Stimulated activated CD4-positive, alpha-beta T cell treated with anti-CD3 and anti-CD28 coated beads, Interleukin-12 subunit alpha, Interleukin-12 subunit beta, amount 100 ng/mL, for 24 hours (primary cell): ENCODE results near the gene SMKR1.
A peak's percentile ranks its signal among the peaks of the same experiment; 100 is the strongest.
"Not testable (repeated sequence)": the region's sequence is repeated elsewhere in the genome, so short reads cannot be mapped to it uniquely, and the experiment has no call there.

Experiments used
- DNase-seq, 2 experiments: peaks; one replicate each; pipeline ENCODE4 v3.0.0-alpha.2; 2020; ENCODE audit warnings: low read depth in 2 of 2

The SMKR1 gene

DNA sequence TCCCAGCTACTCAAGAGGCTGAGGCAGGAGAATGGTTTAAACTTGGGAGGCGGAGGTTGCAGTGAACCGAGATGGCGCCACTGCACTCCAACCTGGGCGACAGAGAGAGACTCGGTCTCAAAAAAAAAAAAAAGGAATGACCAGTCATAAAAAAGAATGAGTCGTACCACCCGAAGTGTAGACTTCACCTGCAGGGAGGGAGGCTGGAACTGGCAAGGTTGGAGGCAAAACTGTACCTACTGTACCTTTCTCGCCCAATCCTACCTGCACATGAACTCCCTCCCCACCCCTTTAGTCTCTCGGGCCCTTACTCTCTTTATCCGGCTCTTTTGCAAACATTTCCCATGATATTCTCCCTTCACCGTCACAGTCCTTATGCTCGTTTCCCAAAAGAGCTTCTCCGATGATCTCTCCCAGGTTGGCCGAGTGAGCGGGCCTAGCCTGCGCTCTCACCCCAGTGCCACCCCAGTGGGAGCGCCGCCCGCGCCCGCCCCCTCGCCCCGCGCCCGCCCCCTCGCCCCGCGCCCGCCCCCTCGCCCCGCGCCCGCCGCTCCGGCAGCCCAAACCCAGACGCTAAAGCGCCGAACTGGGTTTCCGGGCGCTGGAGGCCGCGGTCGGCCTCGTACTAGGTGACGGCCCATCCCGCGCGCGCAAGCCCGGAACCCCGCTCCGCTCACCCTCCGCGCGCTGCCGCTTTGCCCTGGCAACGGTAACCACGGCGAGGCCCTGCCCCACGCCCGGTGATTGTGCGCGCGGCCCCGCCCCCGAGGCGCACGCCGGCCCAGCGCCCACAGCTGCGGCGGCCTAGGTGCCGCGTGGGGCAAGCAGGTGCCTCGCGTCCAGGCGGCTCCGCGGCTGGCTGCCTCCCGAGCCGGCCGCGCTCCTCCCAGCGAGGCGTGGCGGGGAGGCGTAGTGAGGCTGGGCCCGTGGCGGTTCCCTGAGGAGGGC, at the start of gene SMKR1:
SMKR1 (plus strand) TSS at position 772 of the 948 bp plus-strand sequence. CDS start 294 bp downstream, outside the sequence.
- DNase-seq, result peak; percentile 76 to 84

DNA sequence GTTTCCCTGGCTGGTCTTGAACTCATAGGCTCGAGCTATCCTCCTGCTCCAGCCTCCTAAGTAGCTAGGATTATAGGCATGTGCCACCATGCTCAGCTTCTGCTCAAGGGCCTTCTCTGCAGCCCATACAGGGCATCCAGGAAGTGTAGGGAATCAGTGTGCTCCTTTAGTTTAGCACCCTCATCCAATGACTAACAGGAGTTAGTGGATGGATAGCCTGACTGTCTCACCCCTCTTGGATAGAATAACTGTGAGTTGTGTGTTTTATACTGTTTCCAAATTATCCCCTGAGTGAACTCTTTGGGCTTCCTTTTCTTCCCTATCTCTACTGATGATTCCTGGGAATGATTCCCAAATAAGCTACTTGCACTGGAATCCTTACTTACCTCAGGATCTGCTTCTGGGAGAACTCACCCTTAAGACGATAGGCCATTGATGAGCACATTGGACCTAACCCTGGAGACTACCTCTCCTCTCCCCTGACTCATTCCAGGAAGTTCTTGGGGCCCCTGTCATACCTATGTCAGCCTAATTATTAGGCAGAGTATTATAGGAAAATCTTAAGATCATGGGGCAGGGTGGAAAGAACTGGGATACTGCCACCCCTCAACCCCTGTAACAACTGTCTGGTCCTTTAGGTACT, 49.6 kb upstream of the SMKR1 start:
- DNase-seq, result no peak

DNA sequence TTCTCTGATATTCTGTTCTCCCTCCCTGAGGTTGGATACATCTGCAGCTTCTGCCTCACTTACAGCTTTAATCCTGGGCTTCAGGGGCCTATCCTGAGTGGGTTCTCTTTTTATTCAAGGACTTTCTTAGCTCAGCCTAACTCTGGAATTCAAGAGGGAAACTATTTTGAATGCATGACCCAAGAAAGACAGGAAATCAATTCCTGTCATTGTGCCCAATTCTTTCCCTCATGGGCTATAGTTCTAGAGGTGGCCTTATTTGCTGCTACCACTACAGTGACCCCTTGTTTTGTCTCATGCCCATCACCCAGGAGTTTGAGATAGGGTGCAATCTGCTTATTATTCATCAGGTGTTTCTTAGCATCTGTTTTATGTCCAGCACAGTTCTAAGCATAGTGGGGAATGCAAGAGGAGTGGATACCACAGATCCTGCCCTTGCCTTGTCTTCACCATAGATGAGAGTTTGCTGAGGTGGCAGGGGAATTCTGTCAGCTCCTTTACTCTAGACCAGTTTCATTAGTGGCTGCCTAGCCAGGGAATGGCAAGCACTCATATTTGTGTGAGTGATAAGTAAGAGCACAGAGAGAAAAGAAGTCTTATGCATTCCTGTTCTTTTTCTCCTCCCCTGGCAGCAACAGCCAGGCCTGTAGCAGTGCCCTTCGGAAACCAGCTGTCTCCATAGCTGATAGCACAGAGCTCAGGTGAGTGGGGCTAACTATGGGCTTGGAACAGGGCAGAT, 48.7 kb upstream of the SMKR1 start:
- DNase-seq, result no peak

DNA sequence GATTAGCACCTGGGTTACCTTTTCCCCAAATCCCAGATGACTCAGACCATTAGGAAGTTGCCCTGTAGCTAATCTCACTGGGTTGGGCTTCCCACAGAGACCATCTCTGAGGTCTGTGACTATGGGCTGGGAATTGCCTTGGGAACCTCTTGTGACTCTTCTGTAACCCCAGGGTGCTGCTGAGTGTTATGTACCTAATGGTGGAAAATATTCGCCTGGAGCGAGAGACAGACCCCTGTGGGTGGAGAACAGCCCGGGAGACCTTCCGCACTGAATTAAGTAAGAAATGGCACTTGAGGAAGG, 48.1 kb upstream of the SMKR1 start:
- DNase-seq, result no peak

DNA sequence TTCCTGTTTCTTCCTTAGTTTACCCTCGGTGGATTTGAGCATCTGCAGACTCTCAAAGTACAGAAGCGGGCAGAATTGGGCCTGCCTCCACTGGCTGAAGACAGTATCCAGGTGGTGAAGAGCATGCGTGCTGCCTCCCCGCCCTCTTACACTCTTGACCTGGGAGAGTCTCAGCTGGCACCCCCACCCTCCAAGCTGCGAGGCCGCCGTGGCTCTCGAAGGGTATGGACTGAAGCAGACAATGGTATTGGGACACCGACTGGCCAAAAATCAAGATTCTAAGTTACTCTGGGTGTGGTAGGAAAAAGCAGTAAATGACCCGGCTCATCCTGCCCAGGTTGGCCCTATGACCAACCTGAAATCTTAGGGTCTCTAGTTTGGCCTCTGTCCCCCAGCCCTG, 45.9 kb upstream of the SMKR1 start:
- DNase-seq, result no peak

DNA sequence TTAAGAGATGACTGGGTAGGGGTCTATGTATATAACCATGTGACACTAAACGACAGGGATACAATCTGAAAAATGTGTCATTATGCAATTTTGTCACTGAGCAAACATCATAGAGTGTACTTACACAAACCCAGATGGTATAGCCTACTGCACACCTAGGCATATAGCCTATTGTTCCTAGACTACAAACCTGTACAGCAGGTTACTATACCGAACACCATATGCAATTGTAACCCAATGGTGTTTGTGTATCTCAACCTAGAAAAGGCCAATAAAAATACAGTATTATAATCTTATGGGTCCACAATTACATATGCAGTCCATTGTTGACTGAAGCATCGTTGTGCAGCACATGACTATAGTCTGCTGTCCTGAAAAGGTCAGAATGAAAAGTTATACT, 45.2 kb upstream of the SMKR1 start:
- no peak for DNase-seq

DNA sequence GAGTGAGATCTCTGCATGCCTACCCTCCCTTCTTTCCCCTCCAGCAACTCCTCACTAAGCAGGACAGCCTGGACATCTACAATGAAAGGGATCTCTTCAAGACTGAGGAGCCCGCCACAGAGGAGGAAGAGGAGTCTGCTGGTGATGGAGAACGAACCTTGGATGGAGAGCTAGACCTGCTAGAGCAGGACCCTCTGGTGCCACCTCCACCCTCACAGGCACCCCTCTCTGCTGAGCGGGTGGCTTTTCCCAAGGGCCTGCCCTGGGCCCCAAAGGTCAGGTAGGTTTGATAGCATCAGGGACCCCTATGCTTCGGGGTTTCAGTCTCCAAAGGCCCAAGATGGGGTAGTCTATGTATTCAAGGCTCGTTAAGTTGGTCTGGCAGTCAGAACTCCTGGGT, 44.2 kb upstream of the SMKR1 start:
- DNase-seq, result no peak

DNA sequence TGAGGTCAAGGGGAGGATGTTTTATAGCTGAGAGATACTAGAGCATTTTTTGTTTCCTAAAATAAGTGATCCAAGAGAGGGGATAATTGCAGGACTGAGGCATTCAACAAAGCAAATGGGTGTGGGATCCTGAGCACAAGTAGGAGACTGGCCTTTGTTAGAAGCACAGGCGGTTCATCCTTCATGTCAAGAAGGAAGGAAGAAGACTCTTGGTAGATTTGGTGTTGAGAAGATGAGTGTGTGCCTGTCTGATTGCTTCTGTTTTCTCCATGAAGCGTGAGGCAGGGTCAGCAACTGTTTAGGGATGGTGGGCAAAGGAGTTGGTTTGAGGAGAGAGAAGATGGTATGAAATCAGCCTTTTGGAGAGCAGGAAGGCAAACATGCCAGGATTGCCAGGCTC, 40.5 kb upstream of the SMKR1 start:
- DNase-seq, result no peak

DNA sequence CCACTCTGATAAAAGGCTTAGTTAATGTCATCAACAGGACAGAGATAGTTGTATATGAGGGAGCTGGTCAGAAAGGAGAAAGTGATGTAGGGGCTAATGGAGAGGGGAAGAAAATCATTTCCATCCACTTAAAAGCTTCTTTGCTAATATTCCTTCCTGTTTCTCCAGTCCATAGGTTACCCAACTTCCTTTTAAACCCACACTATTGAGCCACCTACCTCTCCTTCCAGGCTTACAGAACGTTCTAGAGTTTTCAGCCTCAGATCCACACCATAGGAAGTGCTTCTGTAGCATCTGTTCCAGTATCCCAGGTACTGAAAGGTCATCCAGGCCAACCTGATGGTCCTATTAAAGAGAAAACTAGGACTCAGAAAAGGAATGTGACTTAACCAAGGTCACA, 39.9 kb upstream of the SMKR1 start:
- no peak for DNase-seq

DNA sequence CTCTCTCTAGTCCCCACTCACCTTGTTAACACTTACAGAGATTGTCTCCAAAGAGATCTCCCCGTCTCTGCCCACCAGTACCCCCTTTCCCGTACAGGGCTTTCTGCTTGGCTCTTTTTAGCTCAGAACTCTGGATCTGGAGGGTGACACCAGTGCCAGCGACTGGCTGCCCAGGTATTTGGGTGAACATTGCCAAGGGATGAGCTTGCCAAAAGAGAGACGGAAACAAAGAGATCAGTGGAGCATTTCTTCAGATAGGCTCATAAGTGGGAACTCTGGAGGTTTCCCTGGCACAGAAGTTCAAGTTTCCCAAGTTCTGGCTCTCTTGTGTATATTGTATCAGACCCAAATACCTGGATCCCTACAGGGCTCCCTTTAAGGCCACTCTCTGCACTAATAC, 38.1 kb upstream of the SMKR1 start:
- no peak for DNase-seq

DNA sequence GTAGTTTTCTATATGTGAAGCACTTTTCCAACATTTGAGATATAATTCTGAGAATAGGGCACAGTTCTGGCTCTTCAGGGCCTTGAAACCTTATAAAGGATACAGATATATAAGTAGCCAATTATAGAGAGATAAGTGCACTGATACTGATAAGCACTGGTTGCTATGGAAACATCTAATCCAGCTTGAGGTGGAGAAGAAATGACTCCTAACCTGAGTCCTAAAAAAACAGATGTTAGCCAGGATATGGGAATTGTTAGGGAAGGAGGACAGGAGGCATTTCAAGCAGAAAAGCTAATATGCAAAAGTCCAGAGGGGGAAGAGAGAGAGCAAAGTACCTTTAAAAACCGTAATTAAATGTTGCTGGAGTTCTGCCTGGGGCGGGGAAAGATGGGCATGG, 37.3 kb upstream of the SMKR1 start:
- DNase-seq, result no peak

DNA sequence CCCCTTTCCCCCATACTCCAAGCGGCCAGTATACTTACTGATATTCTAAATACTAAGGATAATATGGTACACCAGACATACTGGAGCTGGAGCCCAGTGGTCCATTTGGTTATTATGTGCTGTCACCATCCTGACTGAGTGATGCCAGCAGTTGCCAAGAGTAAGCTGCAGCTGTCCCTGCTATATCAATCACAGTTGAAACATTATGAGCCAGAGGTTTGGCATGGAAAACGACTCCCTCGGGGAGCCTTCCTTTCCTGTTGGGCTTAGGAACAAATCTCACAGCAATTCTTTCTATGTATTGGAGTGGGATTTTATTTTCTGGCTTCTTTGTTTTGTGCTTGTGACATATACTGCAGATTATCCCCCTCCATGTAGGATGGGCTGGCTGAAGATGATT, 35.5 kb upstream of the SMKR1 start:
- DNase-seq, result no peak

DNA sequence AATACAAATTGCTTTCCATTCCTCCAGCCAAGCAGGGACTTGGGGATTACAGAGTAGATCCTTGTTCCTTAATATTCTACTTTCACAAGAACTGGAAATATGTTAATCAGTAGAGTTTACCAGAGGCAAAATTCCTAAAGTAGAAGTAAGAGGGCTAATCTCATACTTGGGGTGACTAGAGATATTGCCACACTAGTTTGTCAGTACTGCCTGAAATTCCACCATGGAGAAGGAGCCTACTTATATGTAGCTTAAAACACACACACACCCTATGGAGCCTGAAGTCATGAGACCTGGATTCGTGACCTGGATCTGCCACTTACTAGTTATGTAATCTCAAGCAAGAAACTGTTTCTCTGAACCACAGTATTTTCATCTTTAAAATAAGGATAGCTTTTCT, 34.2 kb upstream of the SMKR1 start:
- DNase-seq, result no peak

DNA sequence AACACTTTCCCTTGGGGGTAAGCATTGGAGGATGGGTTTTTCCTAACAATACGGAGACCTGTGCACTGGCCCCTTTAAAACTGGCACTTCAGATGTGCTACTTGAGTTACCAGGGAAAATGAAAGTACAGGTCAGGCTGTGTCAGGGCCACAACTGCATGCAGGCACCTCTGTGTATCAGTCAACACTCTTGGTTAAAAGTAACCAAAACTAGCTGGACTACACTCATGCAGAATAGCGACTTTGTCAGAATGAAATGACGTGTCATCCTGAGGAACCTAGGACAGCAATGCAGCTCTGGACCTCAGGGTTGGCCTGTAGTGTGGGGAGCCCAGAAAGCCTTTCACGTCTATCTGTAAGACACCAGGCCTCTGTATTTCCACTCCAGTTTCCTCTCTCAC, 33.8 kb upstream of the SMKR1 start:
- no peak for DNase-seq

DNA sequence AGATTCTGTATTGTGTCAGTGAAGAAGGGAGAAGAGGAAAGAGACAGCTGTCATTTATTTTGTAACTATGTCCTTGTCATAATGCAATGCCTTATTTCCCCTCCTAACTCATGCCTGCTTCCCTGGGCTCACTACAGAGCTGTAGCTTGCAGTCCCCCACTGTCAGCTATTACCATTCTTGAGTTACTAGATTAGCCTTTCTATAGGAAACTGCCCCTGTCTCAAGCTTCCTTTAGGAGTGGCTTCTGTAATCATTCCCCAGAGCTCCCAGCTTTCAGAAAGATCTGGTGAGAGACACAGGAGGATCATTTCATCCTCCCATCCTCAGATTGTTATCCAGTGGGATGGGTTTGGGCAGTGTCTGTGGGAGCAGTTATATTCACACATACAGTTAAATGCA, 32.4 kb upstream of the SMKR1 start:
- DNase-seq, result no peak

DNA sequence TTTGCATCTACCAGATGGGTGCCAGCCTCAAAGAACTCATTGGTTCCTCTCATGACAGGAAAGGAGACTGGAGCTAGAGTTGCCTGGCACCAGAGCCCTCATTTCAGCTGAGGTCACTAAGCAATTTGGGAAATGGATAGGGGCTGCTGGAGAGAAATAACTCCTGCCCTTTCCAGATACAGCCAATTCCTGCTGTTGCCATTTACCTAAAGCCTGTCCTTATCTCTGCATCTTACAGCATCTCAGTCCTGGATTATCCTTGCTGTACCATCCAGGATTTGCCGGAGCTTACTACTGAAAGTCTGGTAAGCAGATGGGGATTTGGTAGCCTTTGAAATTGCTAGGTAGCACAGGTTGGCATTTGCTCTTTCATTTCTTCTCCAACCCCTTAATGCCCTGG, 31.9 kb upstream of the SMKR1 start:
- no peak for DNase-seq

DNA sequence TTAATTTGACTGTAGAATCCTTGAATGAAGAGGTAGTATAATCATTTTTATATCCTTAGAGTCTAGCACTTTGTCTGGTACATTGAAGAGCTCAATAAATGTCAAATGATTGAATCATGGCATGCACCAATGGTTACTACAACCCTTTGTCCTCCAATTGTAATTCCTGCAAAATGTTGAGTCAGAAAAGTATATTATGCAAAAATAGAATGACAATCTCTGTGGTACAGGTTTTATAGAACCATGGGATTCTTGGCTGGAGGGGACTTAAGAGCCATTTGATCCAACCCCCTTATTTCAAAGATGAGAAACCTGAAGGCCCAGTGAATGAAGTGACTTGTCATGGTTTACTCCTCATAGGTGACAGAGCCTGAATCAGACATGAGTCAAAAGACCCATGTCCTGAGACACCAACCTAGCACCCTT, 30.9 kb upstream of the SMKR1 start:
- no peak for DNase-seq

DNA sequence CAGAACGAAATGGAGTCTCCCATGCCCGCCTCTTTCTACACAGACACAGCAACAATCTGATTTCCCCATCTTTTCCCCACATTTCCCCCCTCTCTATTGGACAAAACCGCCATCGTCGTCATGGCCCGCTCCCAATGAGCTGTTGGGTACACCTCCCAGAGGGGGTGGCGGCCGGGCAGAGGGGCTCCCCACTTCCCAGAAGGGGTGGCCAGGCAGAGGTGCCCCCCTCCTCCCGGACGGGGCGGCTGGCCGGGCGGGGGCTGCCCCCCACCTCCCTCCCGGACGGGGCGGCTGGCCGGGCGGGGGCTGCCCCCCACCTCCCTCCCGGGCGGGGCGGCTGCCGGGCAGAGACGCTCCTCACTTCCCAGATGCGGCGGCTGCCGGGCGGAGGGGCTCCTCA, 26.4 kb upstream of the SMKR1 start:
- DNase-seq, result not testable (repeated sequence)

DNA sequence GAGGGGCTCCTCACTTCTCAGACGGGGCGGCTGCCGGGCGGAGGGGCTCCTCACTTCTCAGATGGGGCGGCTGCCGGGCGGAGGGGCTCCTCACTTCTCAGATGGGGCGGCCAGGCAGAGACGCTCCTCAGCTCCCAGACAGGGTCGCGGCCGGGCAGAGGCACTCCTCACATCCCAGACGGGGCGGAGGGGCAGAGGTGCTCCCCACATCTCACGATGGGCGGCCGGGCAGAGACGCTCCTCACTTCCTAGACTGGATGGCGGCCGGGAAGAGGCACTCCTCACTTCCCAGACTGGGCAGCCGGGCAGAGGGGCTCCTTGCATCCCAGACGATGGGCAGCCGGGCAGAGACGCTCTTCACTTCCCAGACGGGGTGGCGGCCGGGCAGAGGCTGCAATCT, 25.9 kb upstream of the SMKR1 start:
- DNase-seq, result not testable (repeated sequence)

DNA sequence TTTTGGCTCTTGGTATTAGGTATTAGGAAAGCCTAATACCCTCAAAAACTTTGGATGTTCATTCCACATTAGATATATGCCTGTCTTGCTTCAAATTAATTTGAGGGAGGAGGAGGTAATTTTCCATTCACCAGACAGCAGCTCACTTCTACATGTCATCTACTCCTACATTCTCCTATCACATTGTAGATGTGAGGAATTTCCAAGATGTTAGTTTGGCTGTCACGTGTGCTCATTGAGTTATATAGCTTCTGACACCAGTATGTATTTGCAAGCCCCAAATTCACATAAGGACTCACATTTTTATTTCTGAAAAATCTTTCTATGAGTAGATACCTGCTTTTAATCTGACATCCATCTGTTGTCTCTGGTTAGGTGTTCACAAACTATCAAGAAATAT, 22.5 kb upstream of the SMKR1 start:
- no peak for DNase-seq

DNA sequence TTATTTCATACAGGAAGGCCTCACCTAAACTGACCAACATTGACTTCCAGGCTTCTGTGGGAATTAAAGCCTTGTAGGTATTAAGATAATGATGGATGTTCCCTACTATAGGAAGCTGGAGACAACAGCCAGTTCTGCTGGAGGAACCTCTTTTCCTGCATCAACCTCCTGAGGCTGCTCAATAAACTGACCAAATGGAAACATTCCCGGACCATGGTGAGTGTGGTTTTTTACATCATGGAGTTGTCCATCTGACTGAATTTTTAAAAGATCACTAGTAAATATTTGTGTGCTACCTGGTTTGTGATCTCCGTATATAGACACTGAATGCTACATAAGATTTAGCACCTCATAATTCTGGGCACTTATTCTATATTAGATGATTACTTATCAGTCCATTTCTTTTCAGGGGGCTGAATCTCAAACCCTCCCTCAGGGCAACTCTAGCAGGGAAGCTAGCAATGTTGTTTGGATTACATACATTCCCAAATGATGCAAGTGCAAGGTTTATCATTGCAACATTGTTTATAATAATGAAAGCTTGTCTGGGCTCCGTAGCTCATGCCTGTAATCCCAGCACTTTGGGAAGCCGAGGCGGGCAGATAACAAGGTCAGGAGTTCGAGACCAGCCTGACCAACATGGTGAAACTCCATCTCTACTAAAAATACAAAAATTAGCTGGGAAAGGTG, 21.5 kb upstream of the SMKR1 start:
- no peak for DNase-seq

DNA sequence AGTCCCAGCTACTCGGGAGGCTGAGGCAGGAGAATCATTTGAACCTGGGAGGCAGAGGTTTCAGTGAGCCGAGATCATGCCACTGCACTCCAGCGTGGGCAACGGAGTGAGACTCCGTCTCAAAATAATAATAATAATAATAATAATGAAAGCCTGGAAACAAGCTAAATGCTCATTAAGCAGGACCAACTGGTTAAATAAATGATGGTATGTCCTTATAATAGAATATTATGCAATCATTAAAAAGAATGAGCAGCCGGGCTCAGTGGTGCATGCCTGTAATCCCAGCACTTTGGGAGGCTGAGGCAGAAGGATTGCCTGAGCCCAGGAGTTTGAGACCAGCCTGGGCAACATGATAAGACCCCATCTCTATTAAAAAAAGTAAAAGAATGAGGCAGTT, 21.0 kb upstream of the SMKR1 start:
- not testable (repeated sequence) for DNase-seq
